Keratinocyte (primary cell): ENCODE results near the gene ACOT13. TPM values are rescaled to one million over a fixed set of nuclear protein-coding genes. Genes with fewer than 3 reads are reported as not detected.

Source experiments
- DNase-seq: peaks from one replicate; pipeline ENCODE4 v3.0.0-alpha.2; 2011; ENCODE audit warnings: low read depth, missing footprints, low spot score
- FAIRE-seq: peaks from 2 replicates; lab custom pipeline; 2011; peaks lifted over from hg19 to GRCh38; lab: Jason Lieb, UNC
- H2AFZ ChIP-seq: 2 replicates; pipeline ENCODE4 v1.6.0; 2012; ENCODE audit warnings: low read length, control low read depth, inconsistent platforms; ENCODE audit not compliant: control insufficient read depth
- H3K27ac ChIP-seq: 2 replicates; pipeline ENCODE4 v1.5.1; 2011; ENCODE audit warnings: low read length; ENCODE audit not compliant: control insufficient read depth, insufficient read depth
- H3K27me3 ChIP-seq: 3 replicates; pipeline ENCODE4 v1.6.0; 2011; ENCODE audit warnings: low read length; ENCODE audit not compliant: control insufficient read depth, insufficient read depth; ENCODE audit errors: extremely low read depth
- H3K36me3 ChIP-seq, 2 experiments: 2 replicates in 1 of 2; 3 replicates in 1 of 2; pipeline ENCODE4 v1.5.1; 2011; ENCODE audit warnings: low read length in 2 of 2, mild to moderate bottlenecking in 1 of 2; ENCODE audit not compliant: control insufficient read depth in 2 of 2, insufficient read depth in 2 of 2; ENCODE audit errors: extremely low read depth in 1 of 2
- H3K4me1 ChIP-seq: 3 replicates; pipeline ENCODE4 v1.5.1; 2011; ENCODE audit warnings: low read length; ENCODE audit not compliant: control insufficient read depth, insufficient read depth; ENCODE audit errors: extremely low read depth
- H3K4me2 ChIP-seq: 3 replicates; pipeline ENCODE4 v1.6.0; 2011; ENCODE audit warnings: low read depth, low read length; ENCODE audit not compliant: control insufficient read depth, insufficient read depth; ENCODE audit errors: extremely low read depth
- H3K4me3 ChIP-seq, 3 experiments: fragments of 200-600 bp in 1 of 3; sonication (generic) in 1 of 3; 2 replicates in 2 of 3; 3 replicates in 1 of 3; pipeline ENCODE4 v1.5.1; 2011 to 2016; ENCODE audit warnings: low read length in 3 of 3, mild to moderate bottlenecking in 3 of 3, control low read depth in 2 of 3, inconsistent platforms in 1 of 3, low read depth in 1 of 3, mixed read lengths in 1 of 3, mixed run types in 1 of 3, moderate library complexity in 1 of 3; ENCODE audit not compliant: control insufficient read depth in 2 of 3, insufficient read depth in 2 of 3; ENCODE audit errors: extremely low read depth in 1 of 3
- H3K79me2 ChIP-seq: 2 replicates; pipeline ENCODE4 v1.6.0; 2012; ENCODE audit warnings: low read length; ENCODE audit not compliant: control insufficient read depth, insufficient read depth
- H3K9ac ChIP-seq: 3 replicates; pipeline ENCODE4 v1.6.0; 2011; ENCODE audit warnings: low read length; ENCODE audit not compliant: control insufficient read depth, insufficient read depth; ENCODE audit errors: extremely low read depth
- H3K9me1 ChIP-seq: 3 replicates; pipeline ENCODE4 v1.6.0; 2011; ENCODE audit warnings: low read length; ENCODE audit not compliant: control insufficient read depth, insufficient read depth; ENCODE audit errors: extremely low read depth
- H3K9me3 ChIP-seq: 2 replicates; pipeline ENCODE4 v1.5.1; 2012; ENCODE audit warnings: low read depth, low read length; ENCODE audit not compliant: control insufficient read depth
- H4K20me1 ChIP-seq: 3 replicates; pipeline ENCODE4 v1.6.0; 2011; ENCODE audit warnings: low read length; ENCODE audit not compliant: control insufficient read depth, insufficient read depth; ENCODE audit errors: extremely low read depth
- EZH2 ChIP-seq: IDR thresholded peaks from one replicate; pipeline ENCODE4 v1.6.1; 2012; ENCODE audit warnings: inconsistent platforms, mild to moderate bottlenecking, low read length, moderate library complexity
- dilution Hi-C: fragments of 300-500 bp; cut with MboI; formaldehyde crosslinking; loops from one replicate; pipeline ENCODE4 v1.7.0; 2020; ENCODE audit warnings: low sequenced_read_pairs; ENCODE audit not compliant: extremely low pct_ligation_motif_present
- polyA plus RNA-seq, 5 experiments: library from polyadenylated mRNA; depleted of rRNA in 3 of 5; stranded (reverse) in 3 of 5; stranded (forward) in 1 of 5; unstranded in 1 of 5; fragments of >200 nt; gene quantifications; 1 replicate in 1 of 5; 2 replicates in 3 of 5; 3 replicates in 1 of 5; pipeline versions ENCODE4 v1.2.1 to v1.2.3, GENCODE V29; 2011 to 2012; ENCODE audit warnings: missing spikeins in 2 of 5, low read depth in 1 of 5, low replicate concordance in 1 of 5
- TF ChIP-seq, protein P1 (sequence below), 3 experiments: IDR thresholded peaks in 1 of 3; conservative IDR thresholded peaks in 1 of 3; optimal IDR thresholded peaks in 1 of 3; 2 replicates in 2 of 3; 3 replicates in 1 of 3; pipeline versions ENCODE3 to v1.5.1; 2011; ENCODE audit warnings: low read length in 3 of 3, mild to moderate bottlenecking in 3 of 3, moderate library complexity in 2 of 3, control low read depth in 1 of 3, inconsistent platforms in 1 of 3; ENCODE audit not compliant: insufficient read depth in 2 of 3; ENCODE audit errors: extremely low read depth in 1 of 3

ACOT13 gene
- polyA plus RNA-seq, 1 donor (not counting 4 experiments of a cell fraction or from before 2014, with no cell fraction given): 57.9 TPM

DNA sequence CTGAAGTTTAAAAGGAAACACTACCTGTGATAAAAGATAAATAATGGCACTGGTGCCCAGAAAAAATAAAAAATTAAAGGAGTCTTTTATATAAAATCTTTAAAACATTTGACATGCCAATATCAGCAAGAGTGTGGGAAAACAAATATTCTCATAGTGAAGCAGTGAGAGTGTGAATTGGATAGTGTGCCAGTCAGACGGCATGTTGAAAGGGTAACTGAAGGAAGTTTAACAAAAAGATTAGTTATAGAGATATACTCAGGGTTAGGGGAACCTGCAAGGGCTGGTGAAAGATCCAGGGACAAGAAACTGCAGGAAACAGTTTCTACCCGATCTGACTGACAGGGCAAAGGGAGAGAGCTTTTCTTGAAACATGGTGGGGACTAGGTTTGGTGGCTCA, 85.6 kb downstream of the ACOT13 start:
- TF ChIP-seq, protein P1, sequence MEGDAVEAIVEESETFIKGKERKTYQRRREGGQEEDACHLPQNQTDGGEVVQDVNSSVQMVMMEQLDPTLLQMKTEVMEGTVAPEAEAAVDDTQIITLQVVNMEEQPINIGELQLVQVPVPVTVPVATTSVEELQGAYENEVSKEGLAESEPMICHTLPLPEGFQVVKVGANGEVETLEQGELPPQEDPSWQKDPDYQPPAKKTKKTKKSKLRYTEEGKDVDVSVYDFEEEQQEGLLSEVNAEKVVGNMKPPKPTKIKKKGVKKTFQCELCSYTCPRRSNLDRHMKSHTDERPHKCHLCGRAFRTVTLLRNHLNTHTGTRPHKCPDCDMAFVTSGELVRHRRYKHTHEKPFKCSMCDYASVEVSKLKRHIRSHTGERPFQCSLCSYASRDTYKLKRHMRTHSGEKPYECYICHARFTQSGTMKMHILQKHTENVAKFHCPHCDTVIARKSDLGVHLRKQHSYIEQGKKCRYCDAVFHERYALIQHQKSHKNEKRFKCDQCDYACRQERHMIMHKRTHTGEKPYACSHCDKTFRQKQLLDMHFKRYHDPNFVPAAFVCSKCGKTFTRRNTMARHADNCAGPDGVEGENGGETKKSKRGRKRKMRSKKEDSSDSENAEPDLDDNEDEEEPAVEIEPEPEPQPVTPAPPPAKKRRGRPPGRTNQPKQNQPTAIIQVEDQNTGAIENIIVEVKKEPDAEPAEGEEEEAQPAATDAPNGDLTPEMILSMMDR (optimal IDR thresholded peaks at IDR 0.05 in 1 of 3, IDR thresholded peaks at IDR 0.05 in 1 of 3, conservative IDR thresholded peaks at IDR 0.05 in 1 of 3; ENCODE audit: extremely low read depth in 1 of 3, insufficient read depth in 2 of 3, low read length in 3 of 3): no peak
- no peak for TF ChIP-seq EZH2
- no peaks in the 10 kb centered on the region for H3K9me1 ChIP-seq
- no peaks in the 10 kb centered on the region for H3K36me3 ChIP-seq
- no peak overlapping the region for H3K4me3 ChIP-seq
- no peaks in the 10 kb centered on the region for H3K9me3 ChIP-seq
- H3K27ac ChIP-seq: no peak overlapping the region
- no peaks in the 10 kb centered on the region for H3K4me1 ChIP-seq
- H3K4me2 ChIP-seq: no peak overlapping the region
- no peaks in the 10 kb centered on the region for H3K79me2 ChIP-seq
- FAIRE-seq (no peak), DNase-seq (no peak)
- no peak overlapping the region for H2AFZ ChIP-seq
- dilution Hi-C loops: no loop called here
- H3K9ac ChIP-seq: no peak overlapping the region
- H3K27me3 ChIP-seq: no peaks in the 10 kb centered on the region
- no peaks in the 10 kb centered on the region for H4K20me1 ChIP-seq

DNA sequence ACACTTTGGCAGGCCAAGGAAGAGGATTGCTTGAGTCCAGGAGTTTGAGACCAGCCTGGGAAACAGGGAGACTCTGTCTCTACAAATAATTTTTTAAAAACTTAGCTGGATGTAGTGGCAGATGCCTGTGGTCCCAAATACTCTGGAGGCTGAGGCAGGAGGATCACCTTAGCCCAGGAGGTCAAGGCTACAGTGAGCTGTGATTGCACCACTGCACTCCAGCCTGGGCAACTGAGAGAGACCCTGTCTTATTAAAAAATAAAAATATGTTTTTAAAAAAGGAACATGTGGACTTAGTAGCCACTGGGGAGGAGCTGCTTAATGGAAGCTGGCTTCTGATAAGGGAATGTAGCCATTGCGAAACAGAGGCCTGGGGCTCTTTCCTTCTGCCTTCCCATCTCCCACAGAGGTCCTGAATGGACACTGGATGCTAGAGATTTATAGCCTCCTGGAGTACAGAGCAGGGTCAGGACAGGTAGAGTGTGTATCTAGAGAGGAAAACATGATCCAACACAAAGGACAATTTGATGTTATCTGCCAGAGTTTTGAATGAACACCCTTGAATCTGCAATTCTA, 86.1 kb downstream of the ACOT13 start:
- dilution Hi-C loops: no loop called here
- Histone ChIP-seq H3K9ac (no peak overlapping the region), H3K4me3 (no peak overlapping the region)

More for the DNA sequence above, 86.1 kb downstream of the ACOT13 start:
- no peaks in the 10 kb centered on the region for H3K36me3 ChIP-seq
- H2AFZ ChIP-seq: no peak overlapping the region
- no peaks in the 10 kb centered on the region for H3K9me3 ChIP-seq
- TF ChIP-seq, protein P1 (optimal IDR thresholded peaks at IDR 0.05 in 1 of 3, IDR thresholded peaks at IDR 0.05 in 1 of 3, conservative IDR thresholded peaks at IDR 0.05 in 1 of 3; ENCODE audit: extremely low read depth in 1 of 3, insufficient read depth in 2 of 3, low read length in 3 of 3): no peak
- TF ChIP-seq EZH2: no peak
- H4K20me1 ChIP-seq: no peaks in the 10 kb centered on the region
- H3K4me1 ChIP-seq: no peaks in the 10 kb centered on the region
- FAIRE-seq: no peak
- DNase-seq: no peak
- no peaks in the 10 kb centered on the region for H3K27me3 ChIP-seq
- H3K27ac ChIP-seq: no peak overlapping the region
- H3K79me2 ChIP-seq: no peaks in the 10 kb centered on the region
- no peak overlapping the region for H3K4me2 ChIP-seq
- H3K9me1 ChIP-seq: no peaks in the 10 kb centered on the region
